Kidney (tissue), 14 donors: ENCODE measurements around the gene STK35. TPM values are rescaled to one million over a fixed set of nuclear protein-coding genes. Genes with fewer than 3 reads are reported as not detected.

ENCODE experiments used
- DNase-seq, 5 donors: peaks; one replicate each; pipeline ENCODE4 v3.0.0-alpha.2; 2013 to 2020
- FAIRE-seq: peaks from 2 replicates; lab custom pipeline; 2012; peaks lifted over from hg19 to GRCh38; lab: Jason Lieb, UNC
- H3K27ac ChIP-seq, 2 donors: one replicate each; pipeline ENCODE4 v1.7.0; 2013; ENCODE audit warnings: low read depth in 2 of 2, low read length in 2 of 2, inconsistent platforms in 1 of 2
- H3K27me3 ChIP-seq: one replicate; pipeline ENCODE4 v1.7.1; 2013; ENCODE audit warnings: low read length, inconsistent platforms; ENCODE audit not compliant: control insufficient read depth, insufficient read depth
- H3K36me3 ChIP-seq, 3 donors: one replicate each; pipeline versions ENCODE4 v1.7.0 to v1.7.1; 2013; ENCODE audit warnings: low read length in 3 of 3, control low read depth in 1 of 3, inconsistent platforms in 1 of 3; ENCODE audit not compliant: insufficient read depth in 3 of 3, control insufficient read depth in 2 of 3
- H3K4me1 ChIP-seq, 3 donors: one replicate each; pipeline versions ENCODE4 v1.7.0 to v1.7.1; 2013; ENCODE audit warnings: low read length in 3 of 3, inconsistent platforms in 1 of 3, low read depth in 1 of 3; ENCODE audit not compliant: control insufficient read depth in 2 of 3, insufficient read depth in 2 of 3
- H3K4me3 ChIP-seq, 3 donors: one replicate each; pipeline versions ENCODE4 v1.7.0 to v1.8.1; 2013; ENCODE audit warnings: low read length in 3 of 3, control low read depth in 1 of 3, inconsistent platforms in 1 of 3
- H3K9ac ChIP-seq, 3 donors: one replicate each; pipeline versions ENCODE4 v1.7.0 to v1.7.1; 2013; ENCODE audit warnings: low read length in 3 of 3, control low read depth in 1 of 3, inconsistent platforms in 1 of 3
- H3K9me3 ChIP-seq, 3 donors: one replicate each; pipeline versions ENCODE4 v1.7.0 to v1.7.1; 2013; ENCODE audit warnings: low read length in 3 of 3, control low read depth in 1 of 3, inconsistent platforms in 1 of 3; ENCODE audit not compliant: control insufficient read depth in 2 of 3, insufficient read depth in 1 of 3
- CTCF ChIP-seq: IDR thresholded peaks from 3 replicates; pipeline ENCODE4 v1.5.1; 2012; ENCODE audit warnings: mild to moderate bottlenecking, moderate library complexity, borderline replicate concordance; ENCODE audit not compliant: insufficient read depth; ENCODE audit errors: extremely low read depth
- intact Hi-C: fragments of 100-400 bp; cut with DNase I; formaldehyde crosslinking; loops from one replicate; pipeline ENCODE4 v1.11.1; 2022
- polyA plus RNA-seq: library from polyadenylated mRNA; stranded (reverse); fragments of 350-450 nt; fragmentation: Illumina TruSeq; extraction: RNeasy Lipid Tissue Mini Kit (QIAGEN cat#74804); gene quantifications from one replicate; pipeline ENCODE4 v1.2.3, GENCODE V29; 2014; ENCODE audit warnings: low read depth, low replicate concordance; ENCODE audit not compliant: insufficient read depth
- total RNA-seq: library from RNA; stranded (reverse); fragmentation: NEBNext Ultra II Directional; extraction: Animal tissue kit (Norgen Biotek cat#: 25700); gene quantifications from one replicate; pipeline ENCODE4 v1.2.1, GENCODE V29; 2021
- donor health status: control.
- donor health status: control.
- donor health status: control.
- donor health status: control.
- donor health status: control.
- donor health status: DM: yes; HTN: yes; CAD: no.
- donor health status: Normal renal cell carcinoma (clear cell type).

Gene STK35
- total and polyA plus RNA-seq, 2 donors from 2014 or later = 3.7 to 16.5 TPM

- peaks cover 0 to 2% (median 0%) of the 10 kb centered on the region in 3 donors for H3K4me1 ChIP-seq
- intact Hi-C loops = no loop called here
- no peak overlapping the region for H3K9ac ChIP-seq
Measured at GRCh38 chr20:2144850-2145249, 43.2 kb downstream of the STK35 start.

GRCh38 chr20:2145376-2145775, 43.7 kb downstream of the STK35 start:
- no peaks in the 10 kb centered on the region for H3K27me3 ChIP-seq
- TF ChIP-seq CTCF = no peak
- no peaks in the 10 kb centered on the region for H3K9me3 ChIP-seq
- intact Hi-C loops = no loop called here
- H3K27ac ChIP-seq = no peak overlapping the region
- H3K36me3 ChIP-seq = peaks cover 0 to 18% (median 14%) of the 10 kb centered on the region in 3 donors
- FAIRE-seq (no peak), DNase-seq (no peak)
- no peak overlapping the region for H3K4me3 ChIP-seq
- peaks cover 0 to 2% (median 0%) of the 10 kb centered on the region in 3 donors for H3K4me1 ChIP-seq
- no peak overlapping the region for H3K9ac ChIP-seq

More at GRCh38 chr20:2144850-2145249, 43.2 kb downstream of the STK35 start:
- H3K27me3 ChIP-seq = no peaks in the 10 kb centered on the region
- DNase-seq = peak in 1 of 5 donors; percentile 43
- no peaks in the 10 kb centered on the region for H3K9me3 ChIP-seq
- no peak for FAIRE-seq
- TF ChIP-seq CTCF = no peak
- H3K4me3 ChIP-seq = no peak overlapping the region
- peaks cover 0 to 18% (median 14%) of the 10 kb centered on the region in 3 donors for H3K36me3 ChIP-seq
- H3K27ac ChIP-seq = no peak overlapping the region

- Histone ChIP-seq H3K9ac (no peak overlapping the region), H3K27ac (no peak overlapping the region), H3K4me1 (peaks cover 0 to 3% (median 0%) of the 10 kb centered on the region in 3 donors), H3K4me3 (no peak overlapping the region), H3K9me3 (no peaks in the 10 kb centered on the region), H3K27me3 (no peaks in the 10 kb centered on the region), H3K36me3 (peaks cover 0 to 18% (median 14%) of the 10 kb centered on the region in 3 donors)
- FAIRE-seq (no peak), DNase-seq (peak in 1 of 5 donors; percentile 40)
- TF ChIP-seq CTCF = no peak
- intact Hi-C loops = no loop called here
Measured at GRCh38 chr20:2146080-2146867, 44.6 kb downstream of the STK35 start.
